Ovary (tissue), 9 donors: ENCODE data around the gene LMX1A. TPM values are rescaled to one million over a fixed set of nuclear protein-coding genes. Genes with fewer than 3 reads are reported as not detected.

Source experiments
- DNase-seq, 5 donors: peaks; one replicate each; pipeline ENCODE4 v3.0.0-alpha.2; 2019 to 2020
- H3K27ac ChIP-seq, 2 donors: fragments of 200-600 bp; one replicate each; pipeline versions ENCODE4 v1.5.1 to v1.8.0; 2019 to 2022
- H3K27me3 ChIP-seq: fragments of 200-600 bp; one replicate; pipeline ENCODE4 v1.8.0; 2022
- H3K36me3 ChIP-seq: fragments of 200-600 bp; sonication (generic); one replicate; pipeline ENCODE4 v1.5.1; 2019
- H3K4me1 ChIP-seq: one replicate; pipeline ENCODE4 v1.8.1; 2013; ENCODE audit warnings: mild to moderate bottlenecking, moderate library complexity; ENCODE audit not compliant: insufficient read depth
- H3K4me3 ChIP-seq: fragments of 200-600 bp; sonication (generic); one replicate; pipeline ENCODE4 v1.5.1; 2017
- H3K9me3 ChIP-seq, 2 donors: fragments of 200-600 bp in 1 of 2; sonication (generic) in 1 of 2; one replicate each; pipeline versions ENCODE4 v1.5.1 to v1.8.1; 2013 to 2019; ENCODE audit warnings: mild to moderate bottlenecking in 1 of 2, moderate library complexity in 1 of 2
- CTCF ChIP-seq, 3 donors: fragments of 450-650 bp in 2 of 3; fragments of 200-600 bp in 1 of 3; IDR thresholded peaks; one replicate each; pipeline versions ENCODE4 v1.5.1 to v1.8.0; 2016 to 2022; ENCODE audit warnings: antibody characterized with exemption in 3 of 3, mild to moderate bottlenecking in 1 of 3
- EP300 ChIP-seq: sonication (generic); formaldehyde crosslinking; IDR thresholded peaks from one replicate; pipeline ENCODE4 v1.6.1; 2017; ENCODE audit warnings: antibody characterized with exemption
- POLR2A ChIP-seq: fragments of 450-650 bp; IDR thresholded peaks from one replicate; pipeline ENCODE4 v1.6.1; 2017; ENCODE audit warnings: antibody characterized with exemption, mild to moderate bottlenecking, moderate library complexity
- WGBS, 3 donors: extraction: QIAGEN DNeasy Blood & Tissue Kit in 1 of 3; methylation state at CpG; one replicate each; pipeline versions ENCODE4 v1.1.5 to v1.1.7; 2013 to 2017; 5-methylcytosine and 5-hydroxymethylcytosine counted together
- intact Hi-C, 4 donors: fragments of 100-400 bp; cut with DNase I; formaldehyde crosslinking; loops; one replicate each; pipeline versions ENCODE4 v1.11.0 to v1.15.1; 2022 to 2023
- polyA plus RNA-seq, 2 donors: library from polyadenylated mRNA; stranded (reverse); fragments of 200-250 nt in 1 of 2; fragments of 350-450 nt in 1 of 2; fragmentation: Illumina TruSeq in 1 of 2; extraction: RNeasy Lipid Tissue Mini Kit (QIAGEN cat#74804) in 1 of 2; gene quantifications; one replicate each; pipeline ENCODE4 v1.2.3, GENCODE V29; 2013 to 2014
- total RNA-seq, 7 donors: library from RNA; depleted of rRNA in 2 of 7; stranded (reverse); fragments of >200 nt in 2 of 7; fragmentation: NEBNext Ultra II Directional in 3 of 7; extraction: Animal tissue kit (Norgen Biotek cat#: 25700) in 3 of 7; gene quantifications; one replicate each; pipeline versions ENCODE4 v1.1.0 to v1.2.4, GENCODE V29; 2016 to 2023
- donor health status: DM: no; HTN: no; CAD: no; lungs with moderate emphysema.
- donor health status: DM: no; HTN: no; CAD: no.
- donor health status: Bipolar disorder and iron deficiency.
- donor health status: DM: yes; HTN: yes; CAD: no.
- donor health status: DM: no; HTN: no; CAD: no.
- donor health status: DM: yes; HTN: yes; CAD: no.

The LMX1A gene
- total and polyA plus RNA-seq, 9 donors: 0.15 TPM; not detected in 8

- no peak for TF ChIP-seq CTCF (IDR thresholded peaks at IDR 0.05)
- no peak for TF ChIP-seq EP300
- TF ChIP-seq POLR2A: no peak
- Histone ChIP-seq H3K27ac (no peak overlapping the region), H3K4me1 (no peaks in the 10 kb centered on the region), H3K4me3 (no peak overlapping the region), H3K9me3 (no peaks in the 10 kb centered on the region), H3K27me3 (no peaks in the 10 kb centered on the region), H3K36me3 (no peaks in the 10 kb centered on the region)
- intact Hi-C loops: no loop called here
- WGBS, 3 donors: 52 to 59% (median 53%) methylated on average over 4 of the region's 4 CpGs
- no peak for DNase-seq
These were observed 195.4 kb downstream of the LMX1A start for GRCh38 chr1:165161130-165161529.

GRCh38 chr1:165153182-165153581 is 203.3 kb downstream of the LMX1A start:
- no peak overlapping the region for H3K27ac ChIP-seq
- H3K4me3 ChIP-seq: no peak overlapping the region
- H3K9me3 ChIP-seq: no peaks in the 10 kb centered on the region
- intact Hi-C loops: no loop called here
- no peaks in the 10 kb centered on the region for H3K27me3 ChIP-seq
- DNase-seq: no peak
- no peaks in the 10 kb centered on the region for H3K4me1 ChIP-seq
- 69 to 73% (median 72%) methylated on average over 5 of the region's 5 CpGs for WGBS, 3 donors
- no peak for TF ChIP-seq EP300
- no peak for TF ChIP-seq CTCF (IDR thresholded peaks at IDR 0.05)
- no peak for TF ChIP-seq POLR2A
- H3K36me3 ChIP-seq: no peaks in the 10 kb centered on the region

GRCh38 chr1:165152727-165153126 is 203.8 kb downstream of the LMX1A start:
- intact Hi-C loops: no loop called here
- no peak for TF ChIP-seq CTCF (IDR thresholded peaks at IDR 0.05)
- TF ChIP-seq POLR2A: no peak
- TF ChIP-seq EP300: no peak
- DNase-seq: no peak
- H3K27me3 ChIP-seq: no peaks in the 10 kb centered on the region
- H3K27ac ChIP-seq: no peak overlapping the region
- WGBS, 3 donors: 27 to 31% (median 30%) methylated on average over 3 of the region's 3 CpGs
- no peak overlapping the region for H3K4me3 ChIP-seq
- no peaks in the 10 kb centered on the region for H3K9me3 ChIP-seq
- H3K4me1 ChIP-seq: no peaks in the 10 kb centered on the region
- H3K36me3 ChIP-seq: no peaks in the 10 kb centered on the region

GRCh38 chr1:165152109-165152508 is 204.4 kb downstream of the LMX1A start:
- Histone ChIP-seq H3K9me3 (no peaks in the 10 kb centered on the region), H3K27ac (no peak overlapping the region), H3K4me1 (no peaks in the 10 kb centered on the region), H3K27me3 (no peaks in the 10 kb centered on the region), H3K4me3 (no peak overlapping the region), H3K36me3 (no peaks in the 10 kb centered on the region)
- TF ChIP-seq POLR2A (no peak), CTCF (IDR thresholded peaks at IDR 0.05) (no peak), EP300 (no peak)
- DNase-seq: no peak
- WGBS, 3 donors: 74 to 80% (median 79%) methylated on average over 5 of the region's 5 CpGs
- intact Hi-C loops: no loop called here

Other genes starting within 250 kb of the LMX1A start
- gene RXRG, start 88.4 kb upstream of the LMX1A start, total RNA-seq: 1 to 10 TPM in 5 of 7 donors, under 1 TPM in 1, not detected in 1; 0.95 to 4.5 (median 1.8) TPM
- 1 to 10 TPM in 1 of 2 donors, under 1 TPM in 1; 0.80 to 6.6 TPM for gene RXRG, start 88.4 kb upstream of the LMX1A start, polyA plus RNA-seq
- not detected for gene LRRC52, start 187.3 kb upstream of the LMX1A start, total RNA-seq
- not detected for gene LRRC52, start 187.3 kb upstream of the LMX1A start, polyA plus RNA-seq